HG03045 (cell line): ENCODE measurements around the gene DOCK6.

ENCODE experiments used
- ATAC-seq: cut with Tn5 transposase; IDR thresholded peaks from one replicate; pipeline ENCODE4 v1.9.1; 2021; ENCODE audit warnings: mild to moderate bottlenecking, moderate library complexity; ENCODE audit not compliant: unreplicated experiment

The DOCK6 gene

GRCh38 chr19:11225815-11226214, 36.5 kb downstream of the DOCK6 start:
- no peak for ATAC-seq

- no peak for ATAC-seq
These were observed 37.2 kb downstream of the DOCK6 start for GRCh38 chr19:11225172-11225571.

DNA sequence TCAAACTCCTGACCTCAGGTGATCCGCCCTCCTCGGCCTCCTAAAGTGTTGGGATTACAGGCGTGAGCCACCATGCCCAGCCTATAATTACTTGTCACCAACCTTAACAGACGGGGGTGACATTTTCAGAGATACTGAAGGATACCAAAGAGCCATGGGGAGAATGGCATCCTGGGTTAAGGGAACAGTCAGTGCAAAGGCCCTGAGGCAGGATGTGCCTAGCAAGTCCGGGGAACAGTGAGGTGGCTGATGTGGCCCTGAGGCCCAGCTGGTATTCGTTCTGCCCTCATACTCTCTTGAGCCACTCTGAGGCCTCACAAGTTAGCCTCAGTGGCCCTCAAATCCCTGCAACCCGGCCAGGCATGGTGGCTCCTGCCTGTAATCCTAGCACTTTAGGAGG, 37.9 kb downstream of the DOCK6 start:
- ATAC-seq: no peak

GRCh38 chr19:11223200-11223599, 39.1 kb downstream of the DOCK6 start:
- no peak for ATAC-seq

GRCh38 chr19:11221082-11221598, 41.2 kb downstream of the DOCK6 start:
- no peak for ATAC-seq

GRCh38 chr19:11214387-11214786, 47.9 kb downstream of the DOCK6 start:
- no peak for ATAC-seq

DNA sequence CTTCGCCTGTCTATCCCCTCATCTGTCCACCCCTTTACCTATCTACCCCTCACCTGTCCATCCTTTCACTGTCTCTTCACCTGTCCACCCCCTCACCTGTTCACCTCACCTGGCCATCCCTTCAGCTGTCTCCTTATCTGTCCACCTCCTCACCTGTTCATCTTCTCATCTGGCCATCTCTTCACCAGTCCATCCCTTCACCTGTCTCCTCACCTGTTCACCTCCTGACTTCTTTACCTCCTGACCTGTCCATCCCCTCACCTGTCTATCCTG, 51.7 kb downstream of the DOCK6 start:
- ATAC-seq: no peak

- no peak for ATAC-seq
These were observed 52.3 kb downstream of the DOCK6 start for GRCh38 chr19:11209839-11210655.

GRCh38 chr19:11208561-11209471, 53.5 kb downstream of the DOCK6 start:
- ATAC-seq: no peak

- ATAC-seq: no peak
These were observed 56.3 kb downstream of the DOCK6 start for GRCh38 chr19:11205939-11206570.

DNA sequence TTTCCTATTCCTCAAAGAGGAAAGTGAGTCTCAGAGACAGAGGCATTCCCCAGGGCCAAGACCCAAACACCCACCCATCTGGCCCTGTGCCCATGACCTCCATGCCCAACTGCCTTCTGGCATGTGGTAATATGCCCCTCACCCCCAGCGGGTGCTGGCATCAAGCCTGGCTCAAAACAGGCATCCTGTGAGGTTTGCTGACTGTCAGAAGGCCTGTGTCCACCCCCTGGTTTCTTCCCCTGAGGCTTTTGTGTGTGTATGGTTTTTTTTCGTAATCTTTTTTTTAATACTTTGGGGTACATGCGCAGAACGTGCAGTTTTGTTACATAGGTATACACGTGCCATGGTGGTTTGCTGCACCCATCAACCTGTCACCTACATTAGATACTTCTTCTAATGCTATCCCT, 57.4 kb downstream of the DOCK6 start:
- no peak for ATAC-seq

DNA sequence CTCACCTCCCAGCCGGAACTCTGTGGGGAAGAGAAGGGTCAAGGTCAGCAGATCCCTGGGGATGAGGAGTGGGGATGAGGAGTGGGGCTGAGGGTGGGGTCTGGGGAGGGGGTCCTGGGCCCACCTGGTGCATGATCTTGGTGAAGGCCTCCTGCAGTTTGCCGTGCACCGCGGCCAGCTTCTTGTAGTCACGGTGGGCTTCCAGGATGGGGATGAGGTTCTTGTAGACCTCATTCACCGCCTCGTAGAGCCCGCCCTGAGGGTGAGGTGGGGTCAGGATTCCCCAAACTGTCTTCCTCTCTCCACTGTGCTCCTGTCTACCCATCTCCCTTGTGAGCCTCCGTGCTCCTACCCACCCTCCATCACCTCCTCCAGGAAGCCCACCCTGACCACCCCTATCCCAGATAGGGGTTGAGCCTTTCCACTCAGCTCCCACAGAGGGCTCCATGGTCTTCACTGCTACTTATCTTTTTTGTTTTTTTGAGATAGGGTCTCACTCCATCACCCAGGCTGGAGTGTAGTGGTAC, 58.2 kb downstream of the DOCK6 start:
- ATAC-seq: no peak

DNA sequence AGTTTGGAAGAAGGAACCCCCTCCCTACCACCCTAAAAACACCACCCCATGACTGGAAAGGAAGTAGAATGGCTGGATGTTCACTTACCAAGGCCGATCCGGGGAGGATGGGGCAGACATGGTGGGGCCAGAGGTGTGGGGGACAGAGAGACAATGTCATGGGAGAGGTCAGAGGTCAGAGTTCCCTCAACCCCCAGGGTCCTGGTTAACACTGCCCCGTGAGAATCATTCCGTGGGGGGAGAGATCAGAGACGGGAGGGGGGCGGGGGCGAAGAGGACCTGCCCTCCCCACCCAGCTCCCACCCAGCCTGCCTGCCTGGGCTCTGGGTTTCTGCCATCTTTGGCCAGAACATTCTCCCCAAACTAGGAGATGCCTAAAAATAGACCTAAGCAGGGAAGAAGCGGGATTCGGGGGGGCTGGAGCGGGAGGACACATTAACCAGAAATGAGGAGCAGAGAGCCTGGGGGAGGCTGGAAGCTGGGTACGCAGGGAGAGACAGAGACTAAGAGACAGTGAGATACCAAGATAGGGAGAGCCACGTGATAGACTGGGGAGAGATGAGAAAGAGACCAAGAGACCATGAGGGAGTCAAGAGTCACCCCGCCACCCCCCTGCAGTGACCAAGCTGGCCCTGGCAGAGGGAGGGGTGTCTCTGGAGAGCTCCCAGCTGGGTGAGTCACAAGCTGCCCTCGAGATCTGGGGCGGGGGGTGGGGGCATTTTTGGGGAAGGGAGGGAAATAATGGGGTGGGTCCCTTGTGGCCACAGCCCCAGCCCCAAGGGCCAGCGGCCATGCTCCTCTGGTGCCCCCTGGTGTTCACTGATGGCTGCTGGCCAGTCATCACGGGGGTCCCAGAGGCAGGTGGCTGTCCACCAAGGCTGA, 58.9 kb downstream of the DOCK6 start:
- ATAC-seq: no peak

GRCh38 chr19:11202488-11203193, 59.7 kb downstream of the DOCK6 start:
- no peak for ATAC-seq

GRCh38 chr19:11201791-11202190, 60.5 kb downstream of the DOCK6 start:
- no peak for ATAC-seq

DNA sequence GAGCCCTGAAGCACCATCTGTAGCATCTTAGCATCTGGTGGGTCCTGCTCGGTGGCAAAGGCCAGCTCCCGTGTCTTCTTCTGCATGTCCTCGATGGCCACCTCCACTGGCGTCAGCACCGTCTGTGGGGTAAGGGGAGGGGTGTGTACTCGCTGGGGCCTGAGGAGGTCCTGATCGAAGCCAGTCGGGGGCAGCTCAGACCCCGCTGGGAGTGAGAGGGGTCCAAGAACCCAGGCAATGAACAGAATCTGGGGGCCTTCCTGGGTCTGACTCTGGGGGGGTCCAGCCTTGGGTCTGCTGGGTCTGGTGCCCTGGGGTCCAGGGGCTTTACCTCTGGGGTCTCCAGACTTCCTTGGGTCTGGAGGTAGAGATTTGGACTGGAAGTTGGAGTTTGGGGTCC, 61.4 kb downstream of the DOCK6 start:
- no peak for ATAC-seq

DNA sequence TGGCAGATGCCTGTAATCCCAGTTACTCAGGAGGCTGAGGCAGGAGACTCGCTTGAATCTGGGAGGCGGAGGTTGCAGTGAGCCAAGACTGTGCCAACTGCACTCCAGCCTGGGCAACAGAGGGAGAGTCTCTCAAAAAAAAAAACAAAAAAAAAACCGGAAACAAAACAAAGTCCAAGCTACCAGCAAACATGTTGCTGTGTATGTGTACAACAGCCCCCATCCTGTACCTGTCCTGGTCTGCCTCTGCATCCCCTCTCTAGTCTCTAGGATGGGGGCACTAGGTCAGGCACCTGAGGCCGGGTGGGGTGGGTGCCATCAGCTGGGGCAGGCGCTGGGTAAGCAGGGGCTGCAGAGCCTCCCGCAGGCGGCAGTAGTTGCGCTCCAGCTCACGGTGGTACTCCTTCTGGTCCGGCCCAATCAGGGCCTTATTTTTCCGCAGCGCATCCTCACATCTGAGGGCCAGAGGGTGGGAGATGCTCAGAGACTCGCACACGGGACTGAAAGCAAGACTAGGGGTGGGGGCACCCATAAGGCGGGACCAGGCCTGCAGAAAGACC, 62.2 kb downstream of the DOCK6 start:
- ATAC-seq: no peak

GRCh38 chr19:11199517-11199916, 62.8 kb downstream of the DOCK6 start:
- ATAC-seq: no peak

GRCh38 chr19:11198769-11199424, 63.4 kb downstream of the DOCK6 start:
- ATAC-seq: no peak
